NCI-H1930 (cell line): ENCODE results near the gene LSM12.

Experiments used
- DNase-seq, 2 experiments: peaks; one replicate each; lab custom pipeline; 2025; lab: John Stamatoyannopoulos, UW

The LSM12 gene

DNA sequence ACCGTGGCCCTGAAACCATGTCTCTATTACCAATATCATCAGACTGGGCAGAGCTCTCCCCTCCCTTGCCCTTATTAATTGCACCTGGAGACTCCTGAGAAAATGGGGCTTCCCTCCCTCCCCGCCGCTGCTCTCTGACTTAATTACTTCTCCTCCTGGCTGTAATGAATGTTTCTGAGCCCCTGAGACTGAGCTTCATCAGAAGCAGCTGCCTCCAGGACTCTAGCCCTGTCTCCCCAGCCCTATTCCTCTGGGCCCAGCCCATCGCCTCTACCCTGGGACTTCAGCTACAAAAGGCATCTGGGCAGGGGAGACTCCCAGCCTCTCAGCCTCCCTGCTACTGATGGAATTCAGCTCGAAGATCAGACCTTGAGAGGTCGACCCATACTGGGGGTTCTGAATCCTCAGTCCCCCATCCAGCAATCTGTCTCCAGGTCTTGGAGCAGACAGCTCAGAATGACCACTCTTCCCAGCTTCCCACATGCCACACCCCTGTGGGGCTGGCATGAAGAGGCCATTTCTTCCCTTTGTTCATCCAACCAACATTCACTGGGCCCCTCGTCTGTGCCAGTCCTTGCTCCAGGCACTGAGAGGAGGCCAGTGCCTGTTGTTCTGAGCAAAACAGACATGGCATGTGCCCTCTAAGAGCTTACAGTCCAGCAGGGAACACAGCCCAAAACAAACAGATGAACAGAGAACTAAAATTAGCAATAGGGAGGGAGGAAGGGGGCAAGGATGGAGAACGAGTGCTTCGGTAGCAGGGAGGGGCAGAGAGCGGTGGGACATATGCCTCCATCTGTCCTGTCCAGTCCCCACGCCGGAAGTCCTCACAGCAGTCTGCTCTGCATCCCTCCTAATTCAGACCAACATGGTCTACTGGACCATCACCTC is 79.1 kb downstream of the LSM12 start:
- no peak for DNase-seq

DNA sequence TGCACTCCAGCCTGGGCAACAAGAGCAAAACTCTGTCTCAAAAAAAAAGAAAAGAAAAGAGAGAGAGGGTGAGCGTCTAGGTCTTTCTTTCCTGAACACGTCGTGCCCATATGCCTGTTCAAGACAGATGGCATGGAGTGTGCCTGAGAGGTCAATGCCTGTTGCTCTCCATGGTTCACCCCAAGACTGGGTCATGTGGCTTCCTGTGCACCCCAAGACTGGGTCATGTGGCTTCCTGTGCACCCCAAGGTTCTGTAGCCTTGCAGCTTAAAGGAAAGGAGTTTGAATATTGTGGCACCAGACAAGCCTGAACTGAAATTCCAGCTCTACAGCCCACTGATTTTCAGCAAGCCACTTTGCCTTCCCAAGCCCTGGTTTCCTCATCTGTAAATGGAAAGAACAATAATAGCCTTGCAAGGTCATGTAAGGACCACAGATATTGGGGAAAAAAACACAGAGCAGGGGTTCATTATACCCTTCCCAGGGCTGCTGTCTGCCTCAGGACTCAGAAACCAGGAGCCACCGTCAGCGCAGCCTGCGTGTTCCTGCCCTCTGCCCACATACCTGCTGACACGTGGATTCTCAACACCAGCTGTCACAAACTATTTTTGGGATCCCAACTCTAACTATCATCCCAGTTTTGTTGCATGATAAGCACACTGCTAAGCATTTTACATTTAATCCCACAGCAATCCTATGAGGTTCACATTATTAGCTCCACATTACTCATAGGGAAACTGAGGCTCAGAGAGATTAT is 80.1 kb downstream of the LSM12 start:
- no peak for DNase-seq

DNA sequence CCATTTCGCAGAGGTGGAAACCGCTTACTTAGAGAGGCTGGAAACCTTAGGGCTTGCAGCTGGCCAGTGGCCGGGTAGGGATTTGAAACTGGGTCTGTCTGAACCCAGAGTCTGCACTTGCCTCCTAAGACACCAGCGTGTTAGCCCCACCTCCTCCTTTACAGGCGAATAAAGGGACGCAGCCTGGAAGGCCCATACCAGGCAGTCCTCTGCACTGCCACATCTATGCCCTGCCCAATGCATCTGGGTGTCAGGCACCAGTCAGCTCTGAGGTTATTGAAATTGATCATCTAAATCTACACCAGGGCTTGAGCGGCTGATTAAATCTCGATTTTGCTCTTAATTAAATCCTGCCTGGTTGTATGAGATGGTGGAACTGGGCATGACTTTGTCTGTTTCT is 82.0 kb downstream of the LSM12 start:
- no peak for DNase-seq
